Hematopoietic multipotent progenitor cell treated with erythropoietin and hydrocortisone succinate and interleukin-3 and kit ligand, for 6 days (in vitro differentiated cells): ENCODE measurements around the gene CDC42EP5.

Experiments
- DNase-seq: peaks from one replicate; pipeline ENCODE4 v3.0.0-alpha.2; 2015

Gene CDC42EP5

GRCh38 chr19:54444737-54445136 is 28.4 kb downstream of the CDC42EP5 start:
- DNase-seq, result no peak

GRCh38 chr19:54440641-54441040 is 32.5 kb downstream of the CDC42EP5 start:
- no peak for DNase-seq

- DNase-seq, result peak; percentile 77
These were observed 33.8 kb downstream of the CDC42EP5 start for GRCh38 chr19:54439174-54439851.

GRCh38 chr19:54436628-54437252 is 36.4 kb downstream of the CDC42EP5 start:
- DNase-seq, result no peak

- DNase-seq, result no peak
These were observed 37.0 kb downstream of the CDC42EP5 start for GRCh38 chr19:54436031-54436523.

- no peak for DNase-seq
These were observed 37.5 kb downstream of the CDC42EP5 start for GRCh38 chr19:54435551-54436016.

- DNase-seq, result no peak
These were observed 38.3 kb downstream of the CDC42EP5 start for GRCh38 chr19:54434873-54435214.

- DNase-seq, result no peak
These were observed 38.8 kb downstream of the CDC42EP5 start for GRCh38 chr19:54434112-54434872.

- DNase-seq, result no peak
These were observed 39.4 kb downstream of the CDC42EP5 start for GRCh38 chr19:54433697-54434096.

- no peak for DNase-seq
These were observed 40.9 kb downstream of the CDC42EP5 start for GRCh38 chr19:54432144-54432738.

- no peak for DNase-seq
These were observed 41.7 kb downstream of the CDC42EP5 start for GRCh38 chr19:54431255-54431838.

- peak; percentile 61 for DNase-seq
These were observed 42.5 kb downstream of the CDC42EP5 start for GRCh38 chr19:54430306-54431254.

- no peak for DNase-seq
These were observed 43.4 kb downstream of the CDC42EP5 start for GRCh38 chr19:54429545-54430227.

GRCh38 chr19:54429176-54429495 is 44.0 kb downstream of the CDC42EP5 start:
- DNase-seq, result no peak

- DNase-seq, result no peak
These were observed 44.5 kb downstream of the CDC42EP5 start for GRCh38 chr19:54428323-54429175.

- DNase-seq, result no peak
These were observed 45.5 kb downstream of the CDC42EP5 start for GRCh38 chr19:54427586-54427985.

GRCh38 chr19:54426291-54426931 is 46.7 kb downstream of the CDC42EP5 start:
- no peak for DNase-seq

GRCh38 chr19:54425382-54425723 is 47.7 kb downstream of the CDC42EP5 start:
- no peak for DNase-seq

- no peak for DNase-seq
These were observed 48.3 kb downstream of the CDC42EP5 start for GRCh38 chr19:54424660-54425381.
